GM19035 (cell line): ENCODE measurements around the gene TCF7L2.

ENCODE experiments used
- ATAC-seq: cut with Tn5 transposase; IDR thresholded peaks from one replicate; pipeline ENCODE4 v1.9.1; 2021; ENCODE audit not compliant: unreplicated experiment

The TCF7L2 gene

DNA sequence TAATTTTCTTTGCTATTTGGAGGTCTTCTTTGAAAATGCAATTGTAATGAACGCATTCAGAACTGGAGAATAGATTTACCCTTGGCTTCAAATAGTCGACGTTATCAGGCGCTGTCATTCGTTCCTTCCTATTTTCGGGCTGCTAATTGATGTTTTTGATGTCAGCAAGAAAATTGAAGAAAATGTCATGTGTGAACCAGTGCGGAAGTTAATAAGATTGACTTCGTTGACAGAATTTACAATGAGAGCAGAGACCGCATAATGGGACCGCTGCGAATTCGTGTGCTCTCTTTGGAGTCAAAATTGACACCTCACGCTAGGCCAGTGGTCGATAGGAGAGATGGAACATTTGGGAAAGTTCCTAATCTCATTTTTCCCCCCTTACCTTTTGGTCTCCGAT lies 168.8 kb downstream of the TCF7L2 start:
- no peak for ATAC-seq

GRCh38 chr10:113119801-113120200 lies 169.8 kb downstream of the TCF7L2 start:
- no peak for ATAC-seq

GRCh38 chr10:113121153-113121552 lies 171.1 kb downstream of the TCF7L2 start:
- no peak for ATAC-seq

DNA sequence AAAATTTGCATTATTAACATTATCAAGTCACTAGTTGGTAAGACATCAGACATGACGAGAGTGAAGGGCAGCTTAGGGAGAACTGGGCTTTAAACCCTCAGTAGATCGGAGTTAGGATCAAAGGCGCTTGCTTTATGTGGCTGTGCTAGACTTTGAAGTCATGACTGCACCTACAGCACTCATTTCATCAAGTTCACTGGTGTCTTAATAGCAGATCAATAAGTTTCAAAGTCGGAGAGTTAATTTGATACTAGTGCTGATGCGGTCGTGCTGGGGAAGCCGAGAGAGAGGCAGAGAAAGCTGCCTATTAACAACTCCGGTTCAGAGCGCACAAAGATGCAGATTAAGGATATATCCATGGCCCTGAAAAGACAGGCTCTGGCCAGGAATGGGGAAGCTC lies 172.9 kb downstream of the TCF7L2 start:
- ATAC-seq = no peak

DNA sequence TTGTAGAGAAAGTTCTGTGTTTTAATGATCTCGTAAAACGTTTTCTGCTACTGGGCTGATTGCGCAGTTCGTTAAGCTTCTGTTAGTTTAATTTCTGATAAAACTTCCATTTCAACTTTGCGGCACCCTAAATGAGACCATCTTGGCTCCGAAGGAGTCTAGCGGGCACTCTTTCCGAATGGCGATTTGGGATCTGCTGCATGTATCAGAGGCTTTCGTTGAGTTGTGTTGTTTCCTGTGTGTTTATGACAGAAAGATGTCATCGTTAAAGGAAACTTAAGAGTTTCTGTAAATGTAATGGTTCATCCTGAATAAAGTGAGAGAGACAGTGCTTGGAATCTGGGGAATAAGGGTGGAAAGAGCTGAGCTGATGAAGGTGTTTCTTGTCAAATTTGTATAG lies 174.7 kb downstream of the TCF7L2 start:
- ATAC-seq = no peak

GRCh38 chr10:113125612-113126011 lies 175.6 kb downstream of the TCF7L2 start:
- ATAC-seq = no peak

GRCh38 chr10:113126229-113127201 lies 176.5 kb downstream of the TCF7L2 start:
- ATAC-seq = no peak

GRCh38 chr10:113127261-113127900 lies 177.3 kb downstream of the TCF7L2 start:
- ATAC-seq = no peak

DNA sequence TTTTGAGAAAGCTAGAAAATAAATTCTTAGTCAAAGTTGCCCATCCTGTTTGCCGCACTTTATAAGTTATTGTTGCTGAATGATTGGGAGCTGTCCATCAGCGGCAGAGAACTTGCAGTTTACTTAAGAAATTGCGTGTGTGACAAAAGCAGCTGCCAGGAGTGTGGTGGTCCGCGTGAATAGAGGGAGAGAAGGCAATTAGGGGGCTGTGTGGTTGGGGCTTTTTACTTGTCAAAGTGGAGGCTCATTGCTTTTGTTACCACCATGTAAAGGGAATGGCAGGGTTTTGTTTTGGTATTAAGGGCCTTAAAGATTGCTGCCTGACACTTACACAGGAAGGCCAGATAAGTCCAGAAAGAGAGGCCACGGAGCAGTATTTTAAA lies 177.8 kb downstream of the TCF7L2 start:
- ATAC-seq = no peak

DNA sequence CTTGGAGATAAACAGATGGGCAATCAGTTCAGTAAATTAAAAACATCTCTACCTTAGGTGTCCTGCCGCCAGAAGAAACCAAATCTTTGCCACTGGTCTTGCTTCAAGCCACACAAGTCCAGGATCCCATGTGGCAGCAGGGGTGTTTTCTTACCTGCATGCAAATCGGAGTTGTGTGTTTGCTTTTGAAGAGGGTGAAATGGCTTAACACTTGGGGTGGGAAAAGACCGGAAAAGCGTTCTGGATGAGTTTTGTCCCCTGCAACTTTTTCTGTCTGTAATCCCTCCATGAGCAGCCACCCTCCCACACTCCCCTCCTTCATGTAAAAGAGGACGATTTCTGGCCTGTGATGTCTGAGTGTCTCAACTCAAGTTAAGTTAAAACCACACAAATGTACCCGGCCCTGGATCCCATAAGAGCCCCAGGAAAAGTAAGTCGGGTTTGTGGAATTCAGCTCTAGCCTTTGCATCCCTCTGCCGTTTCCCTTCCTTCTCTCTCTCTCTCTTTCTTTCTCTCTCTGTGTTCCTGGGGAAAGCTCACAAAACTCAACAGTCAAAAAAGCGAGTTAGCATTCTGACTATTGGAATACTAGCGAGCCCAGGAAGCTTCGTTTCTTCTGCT lies 178.5 kb downstream of the TCF7L2 start:
- no peak for ATAC-seq

DNA sequence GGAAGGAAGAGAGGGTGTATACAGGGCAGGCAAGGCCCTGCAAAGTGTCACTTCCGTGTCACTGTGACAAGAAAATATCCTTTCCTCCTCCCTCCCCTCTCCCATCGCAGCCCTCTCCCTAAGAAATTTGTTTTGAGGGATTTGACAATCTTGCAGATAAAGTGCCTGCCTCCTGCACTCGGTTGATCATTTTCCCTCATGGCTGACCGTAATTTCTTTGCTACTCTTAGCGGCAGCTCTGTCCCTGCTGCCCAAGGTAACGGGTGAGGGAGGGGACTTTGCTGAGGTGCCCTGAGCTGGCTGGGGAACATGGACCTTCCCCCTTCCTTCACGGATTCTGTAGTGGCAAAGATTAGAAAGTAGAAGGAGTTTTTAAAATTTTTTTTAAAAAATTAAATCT lies 179.1 kb downstream of the TCF7L2 start:
- ATAC-seq = no peak

- ATAC-seq = no peak
These were observed 180.1 kb downstream of the TCF7L2 start for GRCh38 chr10:113130014-113130641.

GRCh38 chr10:113131613-113132261 lies 181.7 kb downstream of the TCF7L2 start:
- ATAC-seq = no peak

DNA sequence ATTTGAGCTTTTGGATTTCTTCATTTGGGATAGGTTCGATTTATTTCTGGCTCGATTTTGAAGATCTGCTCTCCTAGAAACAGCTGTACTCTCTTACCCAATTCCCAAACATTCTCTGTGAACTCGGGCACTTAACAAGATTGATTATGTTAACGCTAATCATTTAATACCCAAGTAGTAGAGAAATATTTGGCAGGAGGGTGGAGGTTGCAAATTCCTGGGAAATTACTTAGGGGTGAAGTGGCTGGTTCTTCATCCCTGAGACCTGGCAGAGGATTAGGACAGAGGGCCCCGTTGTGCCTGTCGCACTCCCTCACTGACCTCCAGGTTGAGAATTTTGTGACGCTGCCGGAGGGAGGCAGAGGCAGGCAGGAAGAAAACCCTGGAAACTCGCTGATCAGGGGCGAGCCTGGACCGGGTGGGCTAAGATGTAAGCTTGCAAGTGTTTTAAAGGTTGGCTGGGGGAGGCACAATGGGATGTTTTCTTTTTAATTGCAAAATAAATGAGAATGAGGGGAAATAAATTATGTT lies 182.6 kb downstream of the TCF7L2 start:
- ATAC-seq = no peak

DNA sequence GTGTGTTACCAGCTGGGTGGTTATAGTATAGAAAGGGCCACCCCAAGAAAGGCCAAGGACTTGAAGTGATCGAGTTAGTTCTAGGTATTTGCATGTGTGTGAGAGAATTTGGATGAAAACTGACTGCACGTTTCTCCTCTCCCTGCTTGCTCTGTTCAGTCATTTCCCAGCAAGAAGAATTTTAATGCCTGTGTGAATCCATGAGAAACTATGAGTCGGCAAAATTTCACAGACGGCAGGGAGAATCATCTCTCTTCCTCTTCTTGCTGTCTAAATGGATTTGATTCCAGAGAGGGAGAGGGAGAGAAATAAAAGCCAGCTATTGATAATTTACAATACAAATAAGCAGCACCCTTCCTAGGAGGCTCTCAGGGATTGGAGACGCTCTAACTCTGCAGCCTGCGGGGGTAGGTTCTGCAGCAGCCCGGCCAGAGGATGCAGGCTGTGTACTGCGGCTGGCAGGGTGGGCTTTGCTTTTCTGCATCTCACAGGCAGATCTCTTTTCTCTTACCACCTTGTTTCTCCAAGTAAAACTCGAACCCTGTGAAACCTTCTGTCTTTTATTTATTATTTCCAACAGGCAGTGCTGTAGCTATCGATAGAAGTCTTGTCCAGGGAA lies 183.6 kb downstream of the TCF7L2 start:
- no peak for ATAC-seq

DNA sequence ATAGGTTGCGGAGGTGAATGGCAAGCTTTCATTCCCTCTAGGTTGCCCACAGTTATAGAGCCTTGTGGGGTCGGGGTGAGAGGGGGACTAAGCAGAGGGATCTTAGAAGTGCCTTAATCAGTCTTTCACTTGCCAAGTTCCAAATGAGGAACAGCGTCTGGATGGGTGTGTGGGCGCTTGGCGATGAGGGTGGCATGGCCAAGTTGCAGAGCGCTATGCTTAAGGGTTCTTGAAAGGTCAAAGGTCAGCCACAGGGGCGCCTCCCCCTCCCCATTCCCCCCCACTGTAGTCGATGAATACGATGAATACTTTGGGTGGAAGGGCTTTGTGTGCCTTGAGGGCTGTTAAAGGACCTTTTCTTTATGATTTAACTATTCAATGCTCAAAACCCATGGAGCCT lies 185.0 kb downstream of the TCF7L2 start:
- no peak for ATAC-seq

GRCh38 chr10:113137941-113138685 lies 188.1 kb downstream of the TCF7L2 start:
- no peak for ATAC-seq

DNA sequence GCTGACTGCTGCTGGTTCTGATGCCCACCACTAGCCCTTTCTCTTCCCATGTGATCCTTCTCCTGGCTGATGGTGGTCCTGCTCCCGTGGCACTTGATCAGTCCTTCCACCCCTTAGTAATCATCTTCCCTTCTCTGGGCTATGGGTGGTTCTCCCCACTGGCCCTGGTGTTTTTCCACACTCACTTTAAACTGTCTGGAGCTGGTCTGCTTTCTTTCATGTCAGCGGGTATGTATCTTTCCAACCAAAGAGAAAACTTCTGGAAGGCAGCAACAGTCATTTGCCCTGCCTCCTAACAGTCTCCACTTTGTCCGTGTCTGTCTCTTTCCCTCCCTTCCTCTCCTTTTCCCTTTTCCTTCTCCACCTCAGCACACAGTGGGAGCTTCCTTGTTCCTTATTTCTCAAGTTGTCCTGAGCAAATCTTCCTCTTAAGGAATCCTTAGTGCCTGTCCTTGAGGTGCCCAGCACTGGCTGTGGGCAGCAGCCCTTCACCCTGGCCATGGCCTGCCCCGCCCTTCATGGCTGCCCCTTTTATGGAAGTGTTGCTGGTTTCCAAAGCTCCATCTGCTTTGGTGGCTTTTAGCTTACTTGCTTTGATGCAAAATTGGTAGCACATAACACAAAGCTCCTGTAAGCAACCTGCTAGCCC lies 189.0 kb downstream of the TCF7L2 start:
- no peak for ATAC-seq

DNA sequence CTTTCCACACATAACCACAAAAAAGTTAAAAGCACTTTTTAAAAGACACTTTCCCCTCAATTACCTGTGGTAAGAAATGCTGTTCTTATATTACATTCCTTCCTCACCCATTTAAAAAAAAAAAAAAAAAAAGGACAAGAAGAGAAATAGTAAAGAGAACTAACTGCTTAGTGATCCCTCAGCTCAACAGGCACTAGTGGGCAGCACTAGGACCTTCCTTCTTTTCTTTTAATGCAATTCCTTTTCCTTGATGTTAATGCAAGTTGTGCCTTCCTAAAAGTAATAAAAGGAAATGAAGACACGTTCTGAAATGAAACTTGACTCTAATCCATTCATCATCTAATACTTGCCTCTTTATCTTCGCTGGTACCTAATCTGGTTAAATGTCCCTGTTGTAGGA lies 189.7 kb downstream of the TCF7L2 start:
- ATAC-seq = no peak
